Measurements from ENCODE around the gene TMEM116. TPM values are rescaled to one million over a fixed set of nuclear protein-coding genes. Genes with fewer than 3 reads are reported as not detected.
"Not testable (repeated sequence)": the region's sequence is repeated elsewhere in the genome, so short reads cannot be mapped to it uniquely, and the experiment has no call there.

TMEM116 gene
- polyA plus RNA-seq, 3 donors from 2014 or later: 11.2 to 15.1 (median 11.8) TPM

GRCh38 chr12:112020947-112021457 lies 8.0 kb upstream of the TMEM116 start:
- Mint-ChIP-seq H3K36me3 (peaks cover 12 to 31% (median 16%) of the 10 kb centered on the region in 3 donors), H3K4me3 (no peak overlapping the region), H3K27ac (peak overlapping the region in 3 of 6 donors; percentile 13 to 53 (median 49)), H3K9me3 (no peaks in the 10 kb centered on the region), H3K4me1 (peaks cover 24 to 39% of the 10 kb centered on the region in 2 donors), H3K27me3 (ENCODE audit: low read depth in 3 of 3) (peaks cover 0 to 2% (median 2%) of the 10 kb centered on the region in 3 donors)
- no peak for DNase-seq

- no peak for DNase-seq
- peaks cover 0 to 4% (median 2%) of the 10 kb centered on the region in 3 donors for H3K27me3 Mint-ChIP-seq (ENCODE audit: low read depth in 3 of 3)
- peaks cover 39 to 53% of the 10 kb centered on the region in 2 donors for H3K4me1 Mint-ChIP-seq
- H3K36me3 Mint-ChIP-seq: peaks cover 17 to 32% (median 25%) of the 10 kb centered on the region in 3 donors
- H3K9me3 Mint-ChIP-seq: no peaks in the 10 kb centered on the region
- no peak overlapping the region for H3K4me3 Mint-ChIP-seq
- peak overlapping the region; percentile 1 to 70 (median 26) for H3K27ac Mint-ChIP-seq
Observed at GRCh38 chr12:112018571-112019237, 5.7 kb upstream of the TMEM116 start.

GRCh38 chr12:112017041-112017440 lies 4.1 kb upstream of the TMEM116 start:
- Mint-ChIP-seq H3K27me3 (ENCODE audit: low read depth in 3 of 3) (peaks cover 5 to 11% (median 7%) of the 10 kb centered on the region in 3 donors), H3K9me3 (no peaks in the 10 kb centered on the region), H3K36me3 (peaks cover 10 to 25% (median 20%) of the 10 kb centered on the region in 3 donors), H3K4me1 (peaks cover 50 to 62% of the 10 kb centered on the region in 2 donors), H3K4me3 (no peak overlapping the region), H3K27ac (peak overlapping the region in 1 of 6 donors; percentile 58)
- DNase-seq: no peak

DNA sequence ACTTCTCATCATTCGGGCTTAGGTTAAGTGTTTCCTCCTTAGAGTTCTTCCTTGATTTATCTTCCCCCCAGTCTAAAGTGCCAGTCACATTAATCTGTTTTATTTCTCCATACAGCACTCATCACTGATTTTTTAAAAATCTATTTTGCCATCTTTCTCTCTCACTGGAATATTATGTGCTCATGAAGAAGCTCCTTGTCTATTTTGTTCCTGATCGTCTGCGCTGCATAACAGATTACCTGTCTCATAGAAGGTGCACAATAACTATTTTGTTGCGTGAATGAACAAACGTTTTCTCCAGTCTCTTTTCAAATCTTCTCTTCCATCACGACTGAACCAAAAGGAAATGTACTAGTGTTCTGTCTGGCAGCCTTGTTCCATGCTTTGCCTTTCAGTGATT lies 3.0 kb upstream of the TMEM116 start:
- H3K27ac Mint-ChIP-seq: peak overlapping the region in 4 of 6 donors; percentile 9 to 71 (median 54)

GRCh38 chr12:112013601-112014402 lies 837 bp upstream of the TMEM116 start:
- H3K4me1 Mint-ChIP-seq: peaks cover 55 to 64% of the 10 kb centered on the region in 2 donors
- no peaks in the 10 kb centered on the region for H3K9me3 Mint-ChIP-seq
- H3K36me3 Mint-ChIP-seq: peaks cover 8 to 21% (median 20%) of the 10 kb centered on the region in 3 donors
- peak; percentile 16 to 49 (median 20) for DNase-seq
- peaks cover 5 to 9% (median 8%) of the 10 kb centered on the region in 3 donors for H3K27me3 Mint-ChIP-seq (ENCODE audit: low read depth in 3 of 3)
- H3K4me3 Mint-ChIP-seq: peak overlapping the region; percentile 87 to 96 (median 94)
- peak overlapping the region; percentile 82 to 98 (median 92) for H3K27ac Mint-ChIP-seq

More for the DNA sequence above, 3.0 kb upstream of the TMEM116 start:
- Mint-ChIP-seq H3K4me1 (peaks cover 58 to 73% of the 10 kb centered on the region in 2 donors), H3K27me3 (ENCODE audit: low read depth in 3 of 3) (peaks cover 5 to 10% (median 8%) of the 10 kb centered on the region in 3 donors), H3K4me3 (peak overlapping the region; percentile 50 to 72 (median 63)), H3K36me3 (peaks cover 8 to 24% (median 20%) of the 10 kb centered on the region in 3 donors), H3K9me3 (no peaks in the 10 kb centered on the region)
- DNase-seq: no peak

- peaks cover 45 to 48% of the 10 kb centered on the region in 2 donors for H3K4me1 Mint-ChIP-seq
- peak overlapping the region; percentile 91 to 98 (median 96) for H3K27ac Mint-ChIP-seq
- H3K27me3 Mint-ChIP-seq (ENCODE audit: low read depth in 3 of 3): peaks cover 5 to 9% (median 8%) of the 10 kb centered on the region in 3 donors
- DNase-seq: no peak
- peak overlapping the region; percentile 87 to 96 (median 94) for H3K4me3 Mint-ChIP-seq
- H3K36me3 Mint-ChIP-seq: peaks cover 8 to 13% (median 10%) of the 10 kb centered on the region in 3 donors
- no peaks in the 10 kb centered on the region for H3K9me3 Mint-ChIP-seq
Observed at GRCh38 chr12:112011685-112012084, 1.3 kb downstream of the TMEM116 start.

- Mint-ChIP-seq H3K27ac (peak overlapping the region in 4 of 6 donors; percentile 91 to 98 (median 96)), H3K4me3 (peak overlapping the region in 2 of 5 donors; percentile 87 to 94), H3K27me3 (ENCODE audit: low read depth in 3 of 3) (peaks cover 5 to 9% (median 8%) of the 10 kb centered on the region in 3 donors), H3K36me3 (peaks cover 1 to 5% (median 1%) of the 10 kb centered on the region in 3 donors), H3K4me1 (peaks cover 37 to 41% of the 10 kb centered on the region in 2 donors), H3K9me3 (no peaks in the 10 kb centered on the region)
- DNase-seq: no peak
Observed at GRCh38 chr12:112010415-112011344, 2.3 kb downstream of the TMEM116 start.

GRCh38 chr12:112009596-112009995 lies 3.4 kb downstream of the TMEM116 start:
- not testable (repeated sequence) for H3K36me3 Mint-ChIP-seq, H3K4me3 Mint-ChIP-seq
- H3K4me1 Mint-ChIP-seq: peaks cover 29 to 34% of the 10 kb centered on the region in 2 donors

DNA sequence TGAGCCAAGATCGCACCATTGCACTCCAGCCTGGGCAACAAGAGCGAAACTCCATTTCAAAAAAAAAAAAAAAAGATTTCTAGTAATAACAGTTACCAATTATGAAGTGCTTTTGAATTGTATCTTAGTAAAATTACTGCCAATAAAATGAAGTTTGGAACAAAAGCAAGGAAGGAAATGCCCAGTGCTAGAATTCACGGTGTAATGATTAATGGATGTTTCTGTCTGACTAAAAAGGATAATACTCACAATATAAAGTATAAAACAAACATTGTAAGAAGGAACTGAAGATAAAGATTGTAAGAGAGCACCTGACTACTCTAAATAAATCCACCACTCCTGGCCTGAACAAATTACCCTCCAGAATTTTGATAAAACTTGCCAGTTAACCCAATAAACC lies 4.0 kb downstream of the TMEM116 start:
- Mint-ChIP-seq H3K4me3 (no peak overlapping the region), H3K4me1 (peaks cover 23 to 27% of the 10 kb centered on the region in 2 donors), H3K36me3 (peaks cover 0 to 3% (median 0%) of the 10 kb centered on the region in 3 donors), H3K27me3 (ENCODE audit: low read depth in 3 of 3) (peaks cover 5 to 8% (median 7%) of the 10 kb centered on the region in 3 donors), H3K9me3 (no peaks in the 10 kb centered on the region), H3K27ac (peak overlapping the region in 2 of 6 donors; percentile 12 to 19)
- DNase-seq: no peak

More at GRCh38 chr12:112009596-112009995, 3.4 kb downstream of the TMEM116 start:
- DNase-seq; H3K9me3 Mint-ChIP-seq; H3K27ac Mint-ChIP-seq; H3K27me3 Mint-ChIP-seq (ENCODE audit: low read depth in 3 of 3): not testable (repeated sequence)

GRCh38 chr12:112007945-112008344 lies 5.0 kb downstream of the TMEM116 start:
- Mint-ChIP-seq H3K9me3 (no peaks in the 10 kb centered on the region), H3K36me3 (peaks cover 0 to 5% (median under 1%) of the 10 kb centered on the region in 3 donors), H3K27me3 (ENCODE audit: low read depth in 3 of 3) (peaks cover 2 to 7% (median 2%) of the 10 kb centered on the region in 3 donors), H3K4me3 (no peak overlapping the region), H3K4me1 (peaks cover 24 to 28% of the 10 kb centered on the region in 2 donors), H3K27ac (no peak overlapping the region)
- DNase-seq: no peak

DNA sequence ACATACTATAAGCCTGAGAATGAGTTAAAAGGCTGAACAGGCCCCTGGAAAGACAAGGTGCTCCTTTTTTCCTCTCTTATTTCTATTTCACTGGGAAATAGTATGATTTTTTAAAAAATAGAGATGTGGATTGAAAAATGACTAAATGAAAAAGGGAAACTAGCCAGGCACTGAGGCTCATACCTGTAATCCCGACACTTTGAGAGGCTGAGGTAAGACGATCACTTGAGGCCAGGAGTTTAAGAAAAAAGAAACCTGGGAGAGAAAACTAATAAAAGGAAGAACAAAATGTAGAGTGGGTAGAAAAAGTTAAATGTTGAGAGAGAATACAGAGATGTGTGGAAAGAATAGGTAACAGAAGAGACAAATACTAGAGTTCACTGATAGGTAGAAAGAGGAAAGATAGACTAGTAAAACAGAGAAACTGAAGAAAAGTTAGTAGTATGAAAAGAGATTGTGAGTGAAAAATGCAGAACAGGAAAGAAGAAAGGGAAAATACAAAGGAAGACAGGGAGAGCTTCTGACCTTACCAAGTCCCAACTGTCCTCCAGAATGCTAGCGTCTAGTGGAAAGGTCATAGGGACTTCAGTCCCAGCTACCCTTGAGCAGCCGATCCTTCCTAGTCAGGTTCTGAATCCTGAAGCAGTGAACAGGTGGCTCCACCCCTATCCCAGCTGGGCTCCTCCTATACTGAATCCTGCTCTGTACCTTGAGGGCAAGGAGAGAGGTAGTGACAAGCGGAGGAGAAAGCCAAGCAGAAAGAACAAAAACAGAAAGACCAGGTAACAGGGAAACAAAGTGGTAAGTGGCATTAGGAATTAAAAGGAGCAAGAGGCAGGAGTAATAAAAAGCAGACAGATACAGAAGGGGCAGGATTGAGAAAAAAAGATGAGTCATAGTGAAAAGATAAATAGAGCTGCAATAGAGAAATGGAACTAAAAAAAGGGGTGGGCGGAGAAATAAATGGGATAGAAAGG lies 7.3 kb downstream of the TMEM116 start:
- no peaks in the 10 kb centered on the region for H3K27me3 Mint-ChIP-seq (ENCODE audit: low read depth in 3 of 3)
- peaks cover 25 to 30% of the 10 kb centered on the region in 2 donors for H3K4me1 Mint-ChIP-seq
- no peaks in the 10 kb centered on the region for H3K9me3 Mint-ChIP-seq
- no peak for DNase-seq
- H3K4me3 Mint-ChIP-seq: no peak overlapping the region
- H3K27ac Mint-ChIP-seq: peak overlapping the region in 4 of 6 donors; percentile 14 to 78 (median 54)
- H3K36me3 Mint-ChIP-seq: peaks cover 0 to 10% (median 6%) of the 10 kb centered on the region in 3 donors

GRCh38 chr12:112004041-112004440 lies 8.9 kb downstream of the TMEM116 start:
- DNase-seq: no peak
- Mint-ChIP-seq H3K27ac (no peak overlapping the region), H3K27me3 (ENCODE audit: low read depth in 3 of 3) (no peaks in the 10 kb centered on the region), H3K36me3 (peaks cover 0 to 10% (median 6%) of the 10 kb centered on the region in 3 donors), H3K4me3 (no peak overlapping the region), H3K4me1 (peaks cover 26 to 32% of the 10 kb centered on the region in 2 donors), H3K9me3 (no peaks in the 10 kb centered on the region)
